Testis (tissue), 2 donors: Measurements from ENCODE around the gene PHYH.

Experiments used
- CTCF ChIP-seq, 3 experiments: fragments of 450-650 bp in 2 of 3; fragments of 200-600 bp in 1 of 3; sonication (generic) in 1 of 3; IDR thresholded peaks; one replicate each; pipeline ENCODE4 v1.5.1; 2016 to 2019; ENCODE audit warnings: antibody characterized with exemption in 3 of 3, mild to moderate bottlenecking in 2 of 3, moderate library complexity in 1 of 3
- POLR2A ChIP-seq: fragments of 450-650 bp; IDR thresholded peaks from one replicate; pipeline ENCODE4 v1.6.1; 2017; ENCODE audit warnings: antibody characterized with exemption, mild to moderate bottlenecking, moderate library complexity

- TF ChIP-seq CTCF (IDR thresholded peaks at IDR 0.05) (no peak), POLR2A (no peak)
Measured at GRCh38 chr10:13234172-13234571, 65.7 kb downstream of the PHYH start, which contains the start of gene UCMA.
